Skeletal muscle satellite cell (primary cell): ENCODE measurements around the gene POC1A.
"Not testable (repeated sequence)": the region's sequence is repeated elsewhere in the genome, so short reads cannot be mapped to it uniquely, and the experiment has no call there.

Experiments used
- H3K27me3 ChIP-seq: 2 replicates; pipeline ENCODE4 v1.7.0; 2013; ENCODE audit warnings: low read length; ENCODE audit not compliant: control insufficient read depth, insufficient read depth
- H3K36me3 ChIP-seq: 2 replicates; pipeline ENCODE4 v1.7.0; 2013; ENCODE audit warnings: mild to moderate bottlenecking, control low read depth, low read length; ENCODE audit not compliant: insufficient read depth
- H3K4me1 ChIP-seq: 2 replicates; pipeline ENCODE4 v1.7.0; 2013; ENCODE audit warnings: low read length; ENCODE audit not compliant: control insufficient read depth, insufficient read depth
- H3K4me2 ChIP-seq: 2 replicates; pipeline ENCODE4 v1.7.0; 2013; ENCODE audit warnings: mild to moderate bottlenecking, low read length
- H3K4me3 ChIP-seq: 2 replicates; pipeline ENCODE4 v1.7.0; 2013; ENCODE audit warnings: low read length
- H3K9ac ChIP-seq: 2 replicates; pipeline ENCODE4 v1.7.0; 2013; ENCODE audit warnings: mild to moderate bottlenecking, low read depth, low read length, moderate library complexity
- H3K9me3 ChIP-seq: replicated peaks from 2 replicates; pipeline ENCODE4 v1.7.0; 2013; ENCODE audit warnings: mild to moderate bottlenecking, control low read depth, low read length

POC1A gene

DNA sequence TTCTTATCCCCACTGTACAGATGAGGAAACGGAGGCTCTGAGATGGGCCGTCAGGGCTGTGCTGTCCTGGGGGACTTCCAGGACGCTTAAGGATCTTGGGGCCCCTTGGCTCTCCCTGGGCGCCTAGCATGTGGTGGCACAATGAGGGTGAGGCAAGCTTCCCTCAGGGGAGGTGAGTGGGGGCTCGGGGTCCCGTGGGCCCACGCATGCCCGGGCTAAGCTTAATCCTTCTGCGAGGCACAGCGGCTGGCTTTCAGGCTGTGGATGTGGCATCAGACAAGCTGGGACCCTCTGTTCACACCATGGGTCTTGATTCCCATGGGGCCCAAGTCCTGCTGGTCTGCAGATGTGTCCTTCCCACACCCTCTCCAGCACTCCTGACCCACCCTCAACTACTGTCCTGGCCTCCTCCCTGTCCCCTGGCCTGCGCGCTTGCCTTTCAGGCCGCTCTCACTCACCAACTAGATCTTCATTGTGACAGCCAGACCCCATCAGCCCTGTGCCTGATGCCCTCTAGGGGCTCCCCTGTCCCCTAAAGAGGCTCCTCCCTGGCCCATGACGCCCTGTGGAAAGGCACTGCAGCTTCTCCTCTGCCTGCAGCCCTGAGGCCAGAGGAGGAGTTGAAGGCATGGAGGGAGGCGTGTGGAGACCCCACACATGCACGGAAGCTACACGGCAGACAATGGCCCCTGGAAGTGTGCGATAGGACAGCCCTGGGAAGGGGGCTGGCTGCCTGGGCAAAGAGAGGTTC lies 109.2 kb downstream of the POC1A start:
- no peak overlapping the region for H3K4me2 ChIP-seq
- H3K9me3 ChIP-seq = no peaks in the 10 kb centered on the region
- H3K4me1 ChIP-seq = peaks cover 49% of the 10 kb centered on the region
- no peaks in the 10 kb centered on the region for H3K27me3 ChIP-seq
- H3K9ac ChIP-seq = no peak overlapping the region
- H3K4me3 ChIP-seq = no peak overlapping the region
- H3K36me3 ChIP-seq = peaks cover 20% of the 10 kb centered on the region

DNA sequence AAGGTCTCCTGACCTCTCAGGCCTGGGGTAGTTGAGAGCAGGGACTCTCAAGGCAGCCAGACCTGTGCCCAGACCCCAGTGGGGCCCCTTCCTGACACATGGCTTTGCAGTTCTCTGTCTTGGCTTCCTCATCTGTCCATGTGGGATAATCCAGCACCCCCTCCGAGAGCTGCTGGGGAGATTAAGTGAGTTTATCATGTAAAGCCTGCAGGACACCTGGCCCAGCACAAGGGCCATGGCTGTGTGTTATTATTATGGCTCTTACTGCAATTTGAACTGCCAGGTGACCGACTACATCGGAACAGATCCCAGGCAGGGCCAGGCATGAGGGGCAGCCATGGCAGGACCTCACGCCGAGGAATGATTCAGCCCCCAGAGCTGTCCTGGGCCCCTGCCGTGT lies 110.5 kb downstream of the POC1A start:
- H3K27me3 ChIP-seq = no peaks in the 10 kb centered on the region
- H3K4me3 ChIP-seq = no peak overlapping the region
- H3K4me1 ChIP-seq = peaks cover 54% of the 10 kb centered on the region
- no peaks in the 10 kb centered on the region for H3K9me3 ChIP-seq
- no peak overlapping the region for H3K4me2 ChIP-seq
- peaks cover 12% of the 10 kb centered on the region for H3K36me3 ChIP-seq
- H3K9ac ChIP-seq = no peak overlapping the region

DNA sequence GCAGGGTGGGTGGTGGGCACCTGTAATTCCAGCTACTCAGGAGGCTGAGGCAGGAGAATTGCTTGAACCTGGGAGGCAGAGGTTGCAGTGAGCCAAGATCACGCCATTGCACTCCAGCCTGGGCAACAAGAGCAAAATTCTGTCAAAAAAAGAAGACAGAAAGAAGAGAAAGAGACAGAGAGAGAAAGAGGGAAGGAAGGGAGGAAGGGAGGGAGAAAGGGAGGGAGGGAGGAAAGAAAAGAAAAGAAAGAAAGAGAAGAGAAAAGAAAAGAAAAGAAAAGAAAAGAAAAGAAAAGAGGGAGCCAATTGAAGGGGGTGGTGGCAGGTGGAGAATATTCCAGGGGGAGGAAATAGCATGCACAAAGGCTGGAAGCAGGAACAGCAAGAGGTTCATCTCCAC lies 111.2 kb downstream of the POC1A start:
- not testable (repeated sequence) for H3K27me3 ChIP-seq, H3K36me3 ChIP-seq, H3K9me3 ChIP-seq, H3K4me3 ChIP-seq, H3K9ac ChIP-seq, H3K4me2 ChIP-seq
- peaks cover 53% of the 10 kb centered on the region for H3K4me1 ChIP-seq

DNA sequence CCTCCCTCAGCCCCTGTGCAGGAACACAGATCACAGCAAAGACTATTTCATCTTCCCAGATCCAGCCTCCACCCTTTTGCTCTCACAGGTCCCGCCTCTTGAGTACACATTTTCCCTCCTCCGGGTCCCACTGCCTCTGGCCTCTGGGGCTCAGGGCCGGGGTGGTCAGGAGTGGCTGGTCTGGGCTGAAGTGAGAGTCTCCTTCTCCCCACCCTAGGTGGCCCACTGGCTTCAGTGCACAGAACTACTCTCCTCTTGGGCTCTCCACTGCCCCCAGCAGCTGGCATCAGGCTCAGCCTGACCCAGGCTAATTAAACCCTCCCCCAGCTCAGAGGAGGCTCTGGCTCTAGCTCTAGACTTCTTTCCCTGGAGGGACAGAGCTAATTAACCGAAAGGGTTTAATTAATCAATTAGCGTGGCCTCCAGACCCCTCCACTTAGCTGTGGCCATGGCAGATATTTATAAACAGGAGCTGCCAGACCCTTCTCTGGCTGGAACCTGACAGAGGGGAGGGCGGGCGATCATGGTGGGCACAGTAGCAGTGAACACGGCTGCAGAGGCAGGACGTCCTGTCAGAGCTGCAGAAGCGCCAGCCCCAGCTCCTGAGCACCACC lies 113.0 kb downstream of the POC1A start:
- no peak overlapping the region for H3K4me3 ChIP-seq
- H3K4me1 ChIP-seq = peaks cover 35% of the 10 kb centered on the region
- no peaks in the 10 kb centered on the region for H3K27me3 ChIP-seq
- no peak overlapping the region for H3K4me2 ChIP-seq
- H3K36me3 ChIP-seq = no peaks in the 10 kb centered on the region
- H3K9me3 ChIP-seq = no peaks in the 10 kb centered on the region
- H3K9ac ChIP-seq = no peak overlapping the region

DNA sequence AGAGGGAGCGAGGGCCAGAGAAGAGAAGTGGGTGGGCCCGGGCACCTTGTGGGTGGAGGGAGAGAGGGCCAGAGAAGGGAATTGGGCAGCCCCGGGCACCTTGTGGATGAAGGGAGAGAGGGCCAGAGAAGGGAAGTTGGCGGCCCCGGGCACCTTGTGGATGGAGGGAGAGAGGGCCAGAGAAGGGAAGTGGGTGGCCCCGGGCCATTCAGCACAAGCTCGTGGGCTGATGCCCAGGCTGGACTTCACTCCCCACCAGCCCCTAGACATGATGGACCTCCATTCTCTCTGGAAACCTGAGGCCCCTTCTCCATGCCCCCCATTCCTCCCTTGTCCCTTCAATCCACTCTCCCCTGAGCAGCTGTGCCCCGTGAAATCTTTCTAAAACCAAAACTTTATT lies 113.6 kb downstream of the POC1A start:
- H3K36me3 ChIP-seq = no peaks in the 10 kb centered on the region
- no peak overlapping the region for H3K4me2 ChIP-seq
- H3K27me3 ChIP-seq = no peaks in the 10 kb centered on the region
- peaks cover 28% of the 10 kb centered on the region for H3K4me1 ChIP-seq
- no peaks in the 10 kb centered on the region for H3K9me3 ChIP-seq
- H3K4me3 ChIP-seq = no peak overlapping the region
- H3K9ac ChIP-seq = no peak overlapping the region

GRCh38 chr3:52039846-52040245 lies 114.4 kb downstream of the POC1A start:
- no peak overlapping the region for H3K4me3 ChIP-seq
- H3K27me3 ChIP-seq = no peaks in the 10 kb centered on the region
- no peak overlapping the region for H3K9ac ChIP-seq
- H3K4me1 ChIP-seq = peaks cover 22% of the 10 kb centered on the region
- H3K9me3 ChIP-seq = no peaks in the 10 kb centered on the region
- H3K4me2 ChIP-seq = no peak overlapping the region
- no peaks in the 10 kb centered on the region for H3K36me3 ChIP-seq

- Histone ChIP-seq H3K4me3 (no peak overlapping the region), H3K9me3 (no peaks in the 10 kb centered on the region), H3K4me2 (no peak overlapping the region), H3K9ac (no peak overlapping the region), H3K27me3 (no peaks in the 10 kb centered on the region), H3K4me1 (peaks cover 21% of the 10 kb centered on the region), H3K36me3 (no peaks in the 10 kb centered on the region)
Measured at GRCh38 chr3:52039426-52039825, 114.8 kb downstream of the POC1A start.

- Histone ChIP-seq H3K9ac (no peak overlapping the region), H3K36me3 (no peaks in the 10 kb centered on the region), H3K4me3 (no peak overlapping the region), H3K4me1 (peaks cover 16% of the 10 kb centered on the region), H3K9me3 (no peaks in the 10 kb centered on the region), H3K4me2 (no peak overlapping the region), H3K27me3 (no peaks in the 10 kb centered on the region)
Measured at GRCh38 chr3:52038227-52038626, 116.0 kb downstream of the POC1A start.

GRCh38 chr3:52037291-52037690 lies 116.9 kb downstream of the POC1A start:
- H3K9ac ChIP-seq = no peak overlapping the region
- peaks cover 16% of the 10 kb centered on the region for H3K4me1 ChIP-seq
- H3K36me3 ChIP-seq = no peaks in the 10 kb centered on the region
- H3K9me3 ChIP-seq = no peaks in the 10 kb centered on the region
- no peak overlapping the region for H3K4me2 ChIP-seq
- H3K4me3 ChIP-seq = no peak overlapping the region
- H3K27me3 ChIP-seq = no peaks in the 10 kb centered on the region

DNA sequence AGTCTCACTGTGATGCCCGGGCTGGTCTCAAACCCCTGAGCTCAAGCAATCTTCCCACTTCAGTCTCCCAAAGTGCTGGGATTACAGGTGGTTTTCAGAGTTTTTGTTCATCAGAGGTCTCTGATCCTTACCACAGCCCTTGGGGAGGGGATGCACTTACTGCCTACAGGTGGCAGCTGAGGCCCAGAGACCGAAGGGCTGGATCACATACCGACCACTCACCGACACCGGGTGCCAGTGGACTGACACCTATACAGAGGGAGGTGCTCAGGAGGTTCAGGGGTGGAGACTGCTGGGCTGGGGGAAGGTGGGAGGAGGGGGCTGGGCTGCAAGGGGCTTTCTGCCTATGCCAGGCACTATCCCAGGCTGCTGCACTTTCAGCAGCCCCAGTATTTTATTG lies 117.4 kb downstream of the POC1A start:
- Histone ChIP-seq H3K4me1 (peaks cover 16% of the 10 kb centered on the region), H3K36me3 (no peaks in the 10 kb centered on the region), H3K9me3 (no peaks in the 10 kb centered on the region), H3K4me2 (no peak overlapping the region), H3K9ac (no peak overlapping the region), H3K27me3 (no peaks in the 10 kb centered on the region), H3K4me3 (no peak overlapping the region)

DNA sequence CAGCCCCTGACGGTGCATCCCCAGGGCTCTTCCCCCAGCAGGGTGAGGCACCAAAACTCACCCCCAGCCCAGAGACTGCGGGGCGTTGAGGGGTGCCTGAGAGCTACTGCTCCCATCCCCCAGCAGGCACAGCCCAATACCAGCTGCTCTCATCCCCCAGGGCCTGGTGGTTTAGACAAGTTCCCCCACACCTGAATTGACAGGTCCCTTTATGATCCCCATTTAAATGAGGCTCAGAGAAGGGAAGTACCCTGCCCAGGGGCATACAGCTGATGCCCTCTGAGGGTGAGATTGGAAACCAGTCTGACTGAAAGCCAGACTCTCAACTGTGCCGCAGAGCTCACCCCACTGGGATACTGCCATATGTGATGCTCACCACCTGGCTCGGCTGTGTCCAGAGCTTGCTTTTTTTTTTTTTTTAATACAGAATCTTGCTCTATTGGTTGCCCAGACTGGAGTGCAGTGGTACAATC lies 118.0 kb downstream of the POC1A start:
- Histone ChIP-seq H3K4me3 (no peak overlapping the region), H3K9ac (no peak overlapping the region), H3K9me3 (peaks cover 2% of the 10 kb centered on the region), H3K4me1 (peaks cover 16% of the 10 kb centered on the region), H3K27me3 (no peaks in the 10 kb centered on the region), H3K36me3 (no peaks in the 10 kb centered on the region), H3K4me2 (no peak overlapping the region)

DNA sequence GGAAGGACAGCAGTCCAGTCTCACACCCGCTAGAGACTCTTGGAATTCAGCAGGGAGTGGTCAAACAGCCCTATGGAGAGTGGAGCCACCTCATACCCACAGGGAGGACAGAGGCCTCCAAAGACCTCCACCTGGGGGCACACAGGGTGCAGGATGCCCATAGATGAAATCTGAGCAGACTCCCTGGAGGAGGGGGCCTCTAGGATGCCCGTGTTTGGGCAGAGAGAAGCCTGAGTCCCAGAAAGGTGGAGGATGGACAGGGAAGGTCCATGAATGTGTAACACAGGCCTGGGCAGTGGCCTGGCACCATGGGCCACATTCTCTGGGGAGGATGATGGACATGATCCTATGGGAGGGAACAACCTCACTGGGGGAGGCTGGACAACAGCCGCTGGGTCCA lies 119.6 kb downstream of the POC1A start:
- Histone ChIP-seq H3K4me3 (no peak overlapping the region), H3K4me2 (no peak overlapping the region)

More for the DNA sequence above, 119.6 kb downstream of the POC1A start:
- Histone ChIP-seq H3K9me3 (peaks cover 5% of the 10 kb centered on the region), H3K36me3 (no peaks in the 10 kb centered on the region), H3K9ac (no peak overlapping the region), H3K27me3 (no peaks in the 10 kb centered on the region), H3K4me1 (peaks cover 6% of the 10 kb centered on the region)
